T-helper 2 cell treated with Interferon-gamma antibody and Interleukin-4, amounts not matched to agents 5 μg/mL and 100 μg/mL, for 36 hours (primary cell): ENCODE measurements around the gene LDLRAD4.

Experiments
- DNase-seq: peaks from one replicate; pipeline ENCODE4 v3.0.0; 2021; ENCODE audit warnings: low spot score
- H3K27ac Mint-ChIP-seq: one replicate; pipeline ENCODE4 v1.8.0; 2021; ENCODE audit warnings: mild to moderate bottlenecking, mixed read lengths
- H3K27me3 Mint-ChIP-seq: one replicate; pipeline ENCODE4 v1.8.0; 2021; ENCODE audit warnings: low read depth, mixed read lengths
- H3K36me3 Mint-ChIP-seq: one replicate; pipeline ENCODE4 v1.8.0; 2021; ENCODE audit warnings: low read depth, mixed read lengths
- H3K4me1 Mint-ChIP-seq: one replicate; pipeline ENCODE4 v1.8.0; 2021; ENCODE audit warnings: low read depth, mixed read lengths
- H3K4me3 Mint-ChIP-seq: one replicate; pipeline ENCODE4 v1.8.0; 2022; ENCODE audit warnings: mild to moderate bottlenecking, moderate library complexity, mixed read lengths
- H3K9me3 Mint-ChIP-seq: one replicate; pipeline ENCODE4 v1.8.0; 2021; ENCODE audit warnings: mixed read lengths

Gene LDLRAD4

DNA sequence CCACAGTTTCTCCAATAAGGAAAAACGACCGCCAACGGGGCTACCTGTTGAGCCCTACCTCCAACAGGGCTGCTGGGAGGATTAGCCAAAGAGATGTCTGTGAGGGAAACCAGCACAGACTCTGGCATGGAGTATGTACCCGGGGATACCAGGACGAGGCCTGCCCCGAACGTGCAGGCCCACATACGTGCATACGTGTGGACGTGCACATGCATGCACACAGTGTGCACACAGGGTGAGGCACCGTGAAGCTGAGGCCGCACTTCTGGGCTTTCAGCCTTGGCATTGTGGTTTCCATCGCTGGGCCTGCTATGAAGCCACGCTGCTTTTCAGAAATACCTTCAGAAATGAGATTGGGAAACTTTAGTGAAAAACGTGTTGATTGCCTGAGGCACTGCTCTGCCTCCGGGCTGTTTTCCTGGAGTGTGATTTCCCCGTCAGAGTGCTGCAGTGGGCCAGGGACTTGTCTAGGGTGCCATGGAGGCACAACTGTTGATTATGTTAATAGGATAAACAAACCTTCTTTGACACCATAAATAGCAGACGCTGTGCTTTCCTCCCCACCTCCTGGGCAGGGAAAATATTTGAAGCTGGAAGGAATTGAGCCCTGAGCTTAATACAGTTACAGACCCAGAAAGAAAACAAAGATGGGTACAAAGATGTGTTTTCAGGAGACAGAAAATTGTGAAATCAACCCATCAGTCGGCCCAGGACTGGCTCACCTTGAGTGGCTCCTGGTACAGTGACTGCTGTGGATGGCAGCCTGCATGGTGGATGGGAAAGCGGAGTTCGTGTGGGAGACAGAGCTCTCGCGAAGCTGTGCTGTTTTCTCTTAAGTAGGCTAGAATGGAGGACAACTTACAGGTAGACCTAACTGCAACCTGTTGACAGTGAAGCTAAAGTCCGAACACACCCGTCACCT, 325.5 kb downstream of the LDLRAD4 start:
- DNase-seq, result no peak
- peaks cover 17% of the 10 kb centered on the region for H3K36me3 Mint-ChIP-seq
- no peak overlapping the region for H3K27ac Mint-ChIP-seq
- no peaks in the 10 kb centered on the region for H3K27me3 Mint-ChIP-seq
- peaks cover 7% of the 10 kb centered on the region for H3K4me1 Mint-ChIP-seq
- no peaks in the 10 kb centered on the region for H3K9me3 Mint-ChIP-seq
- no peak overlapping the region for H3K4me3 Mint-ChIP-seq

GRCh38 chr18:13544953-13545352, 326.4 kb downstream of the LDLRAD4 start:
- H3K27me3 Mint-ChIP-seq, result no peaks in the 10 kb centered on the region
- no peak overlapping the region for H3K4me3 Mint-ChIP-seq
- H3K36me3 Mint-ChIP-seq, result peaks cover 17% of the 10 kb centered on the region
- H3K9me3 Mint-ChIP-seq, result no peaks in the 10 kb centered on the region
- H3K27ac Mint-ChIP-seq, result no peak overlapping the region
- DNase-seq, result no peak
- H3K4me1 Mint-ChIP-seq, result peaks cover 5% of the 10 kb centered on the region

DNA sequence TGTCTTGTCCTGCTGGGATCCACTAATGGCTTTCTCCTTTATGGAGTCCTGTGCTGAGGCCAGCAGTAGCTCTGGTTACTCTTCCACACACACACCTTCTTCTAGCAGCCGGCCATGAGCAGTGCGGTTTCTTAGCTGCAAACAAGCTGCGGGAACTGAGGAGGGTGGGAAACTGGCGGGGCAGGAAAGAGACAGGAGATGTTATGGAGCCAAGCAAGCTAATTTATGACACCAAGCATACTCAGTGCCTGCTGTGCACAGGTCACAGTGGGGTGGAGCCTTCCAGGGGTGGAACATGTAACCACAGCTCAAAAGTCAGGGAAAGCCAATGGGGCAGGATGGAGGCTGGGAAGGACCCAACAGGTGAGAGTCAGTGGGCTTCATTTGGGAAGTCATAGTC, 327.0 kb downstream of the LDLRAD4 start:
- Mint-ChIP-seq H3K9me3 (no peaks in the 10 kb centered on the region), H3K27me3 (no peaks in the 10 kb centered on the region), H3K27ac (no peak overlapping the region), H3K4me3 (no peak overlapping the region), H3K36me3 (peaks cover 14% of the 10 kb centered on the region), H3K4me1 (peaks cover 2% of the 10 kb centered on the region)
- DNase-seq, result no peak

DNA sequence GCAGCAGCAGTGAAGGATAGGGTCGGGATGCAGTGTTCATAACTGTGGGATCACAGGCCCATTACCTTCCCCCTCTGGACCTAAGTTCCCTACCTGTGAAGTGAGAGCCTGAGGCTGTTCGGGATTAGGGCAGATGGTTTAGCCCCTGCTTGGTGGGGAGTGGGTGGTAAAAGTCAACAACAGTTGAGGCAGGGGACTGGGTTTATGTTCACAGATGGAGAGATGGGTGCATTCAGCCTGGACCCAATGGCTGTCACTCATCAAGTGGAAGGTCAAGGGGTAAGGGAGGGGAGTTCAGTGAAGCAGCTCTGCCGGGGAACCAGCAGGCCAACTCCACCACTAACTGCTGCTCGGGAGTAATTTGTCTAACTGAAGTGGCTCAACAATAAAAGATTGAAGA, 327.4 kb downstream of the LDLRAD4 start:
- H3K4me1 Mint-ChIP-seq, result no peaks in the 10 kb centered on the region
- H3K9me3 Mint-ChIP-seq, result no peaks in the 10 kb centered on the region
- no peaks in the 10 kb centered on the region for H3K27me3 Mint-ChIP-seq
- no peak overlapping the region for H3K27ac Mint-ChIP-seq
- H3K36me3 Mint-ChIP-seq, result peaks cover 13% of the 10 kb centered on the region
- no peak overlapping the region for H3K4me3 Mint-ChIP-seq
- DNase-seq, result no peak

- Mint-ChIP-seq H3K27ac (no peak overlapping the region), H3K4me3 (no peak overlapping the region), H3K36me3 (peaks cover 13% of the 10 kb centered on the region), H3K4me1 (peaks cover 3% of the 10 kb centered on the region), H3K27me3 (no peaks in the 10 kb centered on the region), H3K9me3 (no peaks in the 10 kb centered on the region)
- no peak for DNase-seq
Measured at GRCh38 chr18:13546638-13547037, 328.1 kb downstream of the LDLRAD4 start.

DNA sequence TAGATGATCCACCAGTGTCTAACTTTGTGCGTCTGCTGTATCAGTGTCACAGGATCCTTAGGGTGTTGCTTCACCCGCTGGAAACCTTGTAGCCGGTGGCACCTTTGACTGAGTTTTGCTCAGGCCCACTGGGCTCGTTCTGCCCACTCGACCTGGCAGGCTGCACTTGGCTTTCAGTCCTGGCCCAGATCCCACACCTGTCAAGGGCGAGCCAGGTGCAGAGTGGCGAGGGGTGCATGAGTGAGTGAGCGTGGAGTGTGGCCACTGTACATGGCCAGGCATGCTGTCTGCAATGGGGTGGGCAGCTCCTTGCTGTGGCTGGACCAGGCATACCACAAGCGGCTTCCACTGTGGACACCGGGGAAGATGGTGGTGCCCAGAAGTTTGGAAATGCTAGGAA, 328.8 kb downstream of the LDLRAD4 start:
- no peak overlapping the region for H3K27ac Mint-ChIP-seq
- no peak for DNase-seq
- no peaks in the 10 kb centered on the region for H3K9me3 Mint-ChIP-seq
- H3K4me3 Mint-ChIP-seq, result no peak overlapping the region
- H3K27me3 Mint-ChIP-seq, result no peaks in the 10 kb centered on the region
- peaks cover 13% of the 10 kb centered on the region for H3K36me3 Mint-ChIP-seq
- peaks cover 3% of the 10 kb centered on the region for H3K4me1 Mint-ChIP-seq

- Mint-ChIP-seq H3K4me1 (peaks cover 3% of the 10 kb centered on the region), H3K36me3 (peaks cover 13% of the 10 kb centered on the region), H3K9me3 (no peaks in the 10 kb centered on the region), H3K4me3 (no peak overlapping the region), H3K27ac (no peak overlapping the region), H3K27me3 (no peaks in the 10 kb centered on the region)
- no peak for DNase-seq
Measured at GRCh38 chr18:13548106-13548819, 329.7 kb downstream of the LDLRAD4 start.

DNA sequence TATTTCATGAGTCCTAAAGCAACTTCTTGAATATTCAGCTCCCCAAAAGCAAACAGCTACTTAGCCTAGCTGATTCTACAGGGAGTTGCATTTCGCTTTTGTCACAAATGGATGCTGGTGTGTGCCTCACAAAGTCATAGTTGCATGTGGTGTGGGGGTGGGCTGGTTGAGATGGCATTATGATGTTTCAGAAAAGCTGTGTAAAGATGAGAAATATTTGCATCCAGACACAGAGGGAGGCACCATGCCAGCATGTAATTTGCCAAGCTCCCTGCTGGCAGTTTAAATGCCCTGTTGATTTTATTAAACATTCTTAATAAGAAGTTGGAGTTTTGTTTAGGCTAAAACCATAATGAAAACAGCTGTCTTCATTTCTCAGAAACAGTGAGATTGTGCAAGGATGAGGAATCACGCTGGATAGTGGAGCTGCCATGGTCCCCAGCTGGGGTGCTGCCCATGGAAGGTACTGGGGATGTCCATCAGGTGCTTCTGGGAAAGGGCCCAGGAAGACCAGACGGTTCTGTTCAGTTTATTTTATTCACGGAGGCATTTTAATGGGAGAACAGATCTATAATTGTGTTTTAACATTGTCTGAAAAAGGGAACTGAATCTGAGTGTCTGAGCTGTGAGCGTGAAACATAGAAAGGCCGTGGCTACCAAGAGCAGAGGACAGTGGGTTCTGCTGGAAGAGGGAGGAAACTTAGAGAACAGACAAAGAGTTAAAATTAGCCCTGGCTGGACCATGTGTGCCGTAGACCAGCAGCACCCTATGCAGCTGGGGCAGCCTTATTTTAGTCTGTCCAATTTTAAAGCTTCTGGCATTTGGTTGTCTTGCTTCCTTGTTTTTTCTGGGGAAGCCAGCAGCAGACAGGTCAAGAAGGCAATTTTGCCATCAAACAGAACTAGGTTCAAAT, 330.7 kb downstream of the LDLRAD4 start:
- Mint-ChIP-seq H3K4me3 (no peak overlapping the region), H3K27ac (peak overlapping the region; percentile 26), H3K27me3 (no peaks in the 10 kb centered on the region)

GRCh38 chr18:13549880-13550232, 331.3 kb downstream of the LDLRAD4 start:
- Mint-ChIP-seq H3K4me1 (peaks cover 3% of the 10 kb centered on the region), H3K36me3 (peaks cover 13% of the 10 kb centered on the region), H3K9me3 (no peaks in the 10 kb centered on the region), H3K27me3 (no peaks in the 10 kb centered on the region), H3K27ac (no peak overlapping the region), H3K4me3 (no peak overlapping the region)
- no peak for DNase-seq

More for the DNA sequence above, 330.7 kb downstream of the LDLRAD4 start:
- H3K4me1 Mint-ChIP-seq, result peaks cover 3% of the 10 kb centered on the region
- H3K9me3 Mint-ChIP-seq, result no peaks in the 10 kb centered on the region
- no peak for DNase-seq
- H3K36me3 Mint-ChIP-seq, result peaks cover 13% of the 10 kb centered on the region

GRCh38 chr18:13550418-13551304, 332.1 kb downstream of the LDLRAD4 start:
- no peaks in the 10 kb centered on the region for H3K27me3 Mint-ChIP-seq
- H3K4me1 Mint-ChIP-seq, result peaks cover 3% of the 10 kb centered on the region
- H3K9me3 Mint-ChIP-seq, result no peaks in the 10 kb centered on the region
- H3K4me3 Mint-ChIP-seq, result no peak overlapping the region
- H3K36me3 Mint-ChIP-seq, result peaks cover 11% of the 10 kb centered on the region
- DNase-seq, result no peak
- no peak overlapping the region for H3K27ac Mint-ChIP-seq

- Mint-ChIP-seq H3K27me3 (no peaks in the 10 kb centered on the region), H3K9me3 (no peaks in the 10 kb centered on the region), H3K27ac (no peak overlapping the region), H3K4me1 (peaks cover 3% of the 10 kb centered on the region), H3K4me3 (no peak overlapping the region), H3K36me3 (peaks cover 7% of the 10 kb centered on the region)
- no peak for DNase-seq
Measured at GRCh38 chr18:13551305-13551603, 332.7 kb downstream of the LDLRAD4 start.

GRCh38 chr18:13551841-13552733, 333.5 kb downstream of the LDLRAD4 start:
- no peaks in the 10 kb centered on the region for H3K27me3 Mint-ChIP-seq
- H3K27ac Mint-ChIP-seq, result no peak overlapping the region
- no peaks in the 10 kb centered on the region for H3K9me3 Mint-ChIP-seq
- H3K4me1 Mint-ChIP-seq, result peaks cover 3% of the 10 kb centered on the region
- H3K36me3 Mint-ChIP-seq, result peaks cover 7% of the 10 kb centered on the region
- no peak for DNase-seq
- no peak overlapping the region for H3K4me3 Mint-ChIP-seq
